Islet of Langerhans (tissue), 1 donor: ENCODE data around the gene TREML4.
"Not testable (repeated sequence)": the region's sequence is repeated elsewhere in the genome, so short reads cannot be mapped to it uniquely, and the experiment has no call there.

Experiments used
- FAIRE-seq: peaks from one replicate; lab custom pipeline; 2011; peaks lifted over from hg19 to GRCh38; lab: Jason Lieb, UNC

TREML4 gene

DNA sequence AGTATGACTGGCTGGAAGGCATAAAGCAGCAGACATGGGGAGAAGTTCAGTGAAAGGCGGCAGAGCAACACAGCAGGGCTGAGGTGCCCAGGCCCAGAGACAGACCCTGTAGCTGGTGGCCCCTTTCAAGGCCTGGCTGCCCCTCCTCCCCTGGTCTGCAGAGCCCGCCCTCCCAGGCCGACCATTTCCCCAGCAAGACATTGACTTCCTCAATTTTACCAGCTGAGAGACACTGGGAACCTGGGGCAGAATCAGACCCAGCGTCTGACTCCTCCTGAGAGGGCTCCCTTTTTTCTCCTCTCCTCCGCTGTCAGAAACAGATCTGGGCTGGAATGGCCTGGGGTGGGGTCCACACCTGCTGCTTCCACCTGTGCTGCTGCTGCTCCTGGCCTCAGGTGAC is at the start of gene TREML4:
Gene TREML4 (plus strand): TSS at position 254 of the 400 bp plus-strand sequence. CDS start 79 bp downstream, at position 333.
- FAIRE-seq, result no peak

DNA sequence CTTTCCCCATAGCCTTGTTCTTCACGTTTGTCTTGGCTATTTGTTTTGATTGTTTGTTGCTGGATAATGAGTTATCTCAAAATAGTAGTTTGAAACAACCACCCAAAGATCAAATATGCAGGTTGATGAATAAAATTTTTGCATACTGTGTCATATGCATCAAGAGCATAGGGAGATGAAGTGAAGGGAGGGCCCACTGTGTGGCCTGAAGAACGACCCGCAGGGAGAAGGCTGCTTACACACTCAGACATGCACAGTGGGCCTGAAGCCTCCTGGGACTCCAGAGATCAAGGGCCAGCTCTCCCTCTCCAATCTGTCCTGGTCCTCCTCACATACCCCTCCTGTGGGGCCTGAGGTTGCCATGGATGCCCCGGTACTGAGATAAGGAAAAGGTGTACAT is 49.0 kb upstream of the TREML4 start:
- no peak for FAIRE-seq

DNA sequence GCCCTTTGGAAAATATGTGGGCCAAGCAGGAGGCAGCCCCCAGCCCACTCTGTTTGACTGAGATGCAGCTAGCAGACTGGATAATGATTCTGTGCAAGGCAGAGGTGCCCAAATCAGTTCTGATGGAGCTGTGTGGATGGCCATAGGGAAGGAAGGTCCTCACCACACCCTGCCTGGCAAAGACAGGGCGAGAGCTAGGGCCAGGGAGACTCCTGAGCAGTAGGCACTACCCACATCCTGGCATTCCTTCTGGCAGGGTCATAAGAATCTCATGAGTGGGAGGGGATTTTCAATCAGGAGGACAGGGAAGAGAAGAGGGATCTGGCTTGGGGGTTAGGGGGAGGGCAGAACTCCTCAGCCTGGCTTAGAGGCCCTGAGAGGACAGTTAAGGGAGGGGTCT is 46.6 kb upstream of the TREML4 start:
- no peak for FAIRE-seq

- no peak for FAIRE-seq
Measured at GRCh38 chr6:41182069-41183034, 45.8 kb upstream of the TREML4 start.

GRCh38 chr6:41184761-41185160 is 43.4 kb upstream of the TREML4 start:
- no peak for FAIRE-seq

DNA sequence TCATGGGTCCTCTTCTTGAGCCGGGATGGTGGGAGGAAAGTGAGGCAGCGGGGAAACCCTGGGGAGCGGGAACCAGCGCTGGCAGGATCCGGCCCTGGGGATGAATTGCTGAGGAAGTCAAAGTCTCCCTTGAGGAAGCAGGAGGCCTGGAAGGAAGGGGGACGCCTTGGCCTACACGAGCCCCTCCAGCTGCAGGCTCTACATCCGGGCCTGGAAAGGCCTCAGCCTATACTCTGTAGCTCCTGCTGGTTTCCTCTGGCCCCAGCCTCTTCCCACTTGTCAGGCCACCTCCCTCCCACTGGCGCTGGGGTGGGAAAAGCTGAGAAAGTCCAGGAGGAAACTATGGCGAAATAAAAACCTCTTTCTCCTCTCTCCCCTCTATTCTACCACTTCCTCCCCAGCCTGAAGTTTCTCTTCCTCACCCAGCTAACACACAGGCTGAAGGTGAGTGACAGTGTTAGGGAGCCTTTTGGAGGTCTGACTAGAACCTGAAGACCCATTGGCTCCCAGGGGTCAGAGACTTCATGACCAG is 42.1 kb upstream of the TREML4 start:
- no peak for FAIRE-seq

- no peak for FAIRE-seq
Measured at GRCh38 chr6:41187924-41188886, 39.9 kb upstream of the TREML4 start.

- not testable (repeated sequence) for FAIRE-seq
Measured at GRCh38 chr6:41189046-41189445, 39.1 kb upstream of the TREML4 start.

DNA sequence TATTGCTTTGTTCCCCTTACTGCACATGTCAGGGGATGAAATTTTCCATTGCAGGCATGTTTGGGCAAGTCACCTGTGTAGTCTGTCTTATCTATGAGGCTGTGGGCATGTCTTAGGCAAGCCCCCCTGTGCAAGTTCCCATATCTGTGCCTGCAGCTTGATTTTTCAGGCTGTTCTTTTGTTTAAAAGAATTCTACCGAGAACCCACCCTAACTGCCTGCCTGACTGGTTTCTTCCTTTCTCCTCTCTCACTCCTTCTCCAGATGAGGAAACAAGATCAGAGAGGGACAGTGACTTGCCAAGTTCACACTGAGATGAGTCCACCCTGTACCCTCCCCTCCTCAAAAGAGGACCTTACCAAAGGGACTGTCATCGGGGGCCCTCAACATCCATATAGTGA is 38.2 kb upstream of the TREML4 start:
- FAIRE-seq, result no peak

GRCh38 chr6:41190791-41191190 is 37.4 kb upstream of the TREML4 start:
- no peak for FAIRE-seq

DNA sequence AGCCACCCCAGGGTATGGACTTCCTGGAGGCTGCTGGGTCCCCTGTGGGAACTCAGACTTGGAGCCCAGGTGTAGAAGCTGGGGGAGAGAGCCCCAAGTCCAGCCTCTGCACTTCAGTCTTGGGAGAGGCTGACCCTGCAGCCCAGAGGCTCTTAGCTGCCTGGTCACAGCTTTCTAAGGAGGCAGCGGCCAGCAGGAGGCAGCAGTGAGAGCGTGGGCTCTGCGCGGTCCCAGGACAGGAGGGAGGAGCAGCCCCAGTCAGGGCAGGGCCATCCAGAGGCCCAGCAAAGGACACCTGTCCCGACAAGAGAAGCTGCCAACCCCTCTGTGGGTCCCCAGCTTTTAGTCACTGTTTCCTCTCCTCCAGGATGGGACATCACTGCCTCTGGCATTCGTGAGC is 36.6 kb upstream of the TREML4 start:
- FAIRE-seq, result no peak

DNA sequence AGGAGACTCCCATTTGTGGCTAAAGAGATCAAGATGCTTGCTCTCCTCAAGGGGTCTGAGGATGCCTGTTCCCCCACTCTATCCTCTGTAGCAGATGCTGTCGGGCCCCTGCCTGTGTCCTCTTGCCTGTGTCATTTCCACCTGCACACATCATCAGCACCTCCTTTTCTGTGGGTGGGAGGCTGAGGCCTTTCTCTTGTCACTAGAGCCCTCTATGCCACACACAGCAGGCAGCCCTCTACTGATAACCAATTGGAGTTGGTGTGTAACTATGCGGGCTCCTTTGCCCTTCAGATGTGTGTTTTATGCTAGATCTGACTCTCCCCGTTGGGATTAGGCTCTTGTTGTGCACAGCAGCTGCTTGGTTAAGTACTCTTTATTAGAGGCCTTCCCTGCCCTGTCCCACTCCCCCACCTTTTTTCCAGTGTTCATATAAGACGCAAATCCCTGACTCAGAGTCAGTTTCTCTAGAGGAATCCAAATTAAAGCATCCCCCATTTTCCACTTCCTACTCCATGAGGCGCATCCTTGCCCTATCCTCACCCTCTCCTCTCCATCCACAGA is 34.9 kb upstream of the TREML4 start:
- no peak for FAIRE-seq

DNA sequence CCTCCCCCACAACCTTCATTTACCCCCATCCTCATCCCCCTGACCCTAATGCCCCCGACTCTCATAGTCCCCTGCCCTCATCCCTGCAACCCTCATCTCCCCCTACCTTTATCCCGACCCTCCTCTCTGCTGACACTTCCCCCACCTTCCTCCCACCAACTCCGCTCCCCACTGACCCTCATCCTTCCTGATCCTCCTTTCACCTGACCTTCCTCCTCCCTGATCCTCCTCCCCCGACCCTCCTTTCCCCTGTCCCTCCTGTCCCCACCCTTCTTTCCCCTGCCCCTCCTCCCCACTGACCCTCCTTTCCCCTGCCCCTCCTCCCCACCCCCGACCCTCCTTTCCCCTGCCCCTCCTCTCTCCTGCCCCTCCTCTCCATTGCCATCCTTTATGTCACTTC is 34.3 kb upstream of the TREML4 start:
- no peak for FAIRE-seq

DNA sequence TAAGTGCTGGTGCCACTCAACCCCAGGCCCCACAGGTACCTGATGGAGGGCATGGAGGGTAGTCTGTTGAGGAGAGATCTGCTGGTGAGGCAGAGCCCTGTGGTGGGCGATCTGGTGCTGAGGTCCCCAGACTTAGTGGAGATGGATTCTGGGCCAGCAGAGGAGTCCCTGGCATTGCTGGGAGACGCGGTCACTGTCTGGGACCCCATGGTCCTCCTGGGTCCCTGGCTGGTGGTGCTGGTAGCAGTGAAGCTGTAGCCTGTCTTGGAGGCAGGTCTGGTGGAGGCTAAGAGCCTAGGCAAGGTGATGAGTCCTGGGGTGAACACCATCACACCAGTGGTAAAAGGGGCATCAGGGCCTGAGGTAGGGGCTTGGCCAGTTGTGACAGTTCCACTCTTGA is 33.8 kb upstream of the TREML4 start:
- no peak for FAIRE-seq

DNA sequence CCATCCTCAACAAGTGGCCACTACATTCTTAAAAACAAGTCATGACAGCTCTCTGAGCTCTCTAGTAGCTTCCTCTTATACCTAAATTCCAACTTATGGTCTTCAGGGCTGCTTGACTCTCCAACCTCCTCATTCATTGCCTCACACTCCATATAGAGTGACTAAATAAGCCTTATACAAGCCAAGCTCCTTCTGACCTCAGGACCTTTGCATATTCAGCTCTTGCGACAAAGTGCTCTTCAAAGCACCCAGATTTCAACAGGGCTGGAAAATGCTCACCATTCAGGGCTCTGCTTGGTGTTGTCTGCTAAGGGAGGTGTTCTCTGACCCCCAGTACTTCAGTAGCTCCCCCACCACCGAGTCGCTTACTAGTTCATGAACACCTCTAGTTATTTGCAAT is 30.9 kb upstream of the TREML4 start:
- FAIRE-seq, result no peak

- FAIRE-seq, result no peak
Measured at GRCh38 chr6:41199552-41200246, 28.4 kb upstream of the TREML4 start.

GRCh38 chr6:41200296-41200900 is 27.8 kb upstream of the TREML4 start:
- no peak for FAIRE-seq

GRCh38 chr6:41200901-41201763 is 27.0 kb upstream of the TREML4 start, which contains the start of gene TREML2:
TSS of gene TREML2 (minus strand) at chr6:41201149. CDS start at chr6:41201008, 141 bp downstream.
- FAIRE-seq, result no peak

DNA sequence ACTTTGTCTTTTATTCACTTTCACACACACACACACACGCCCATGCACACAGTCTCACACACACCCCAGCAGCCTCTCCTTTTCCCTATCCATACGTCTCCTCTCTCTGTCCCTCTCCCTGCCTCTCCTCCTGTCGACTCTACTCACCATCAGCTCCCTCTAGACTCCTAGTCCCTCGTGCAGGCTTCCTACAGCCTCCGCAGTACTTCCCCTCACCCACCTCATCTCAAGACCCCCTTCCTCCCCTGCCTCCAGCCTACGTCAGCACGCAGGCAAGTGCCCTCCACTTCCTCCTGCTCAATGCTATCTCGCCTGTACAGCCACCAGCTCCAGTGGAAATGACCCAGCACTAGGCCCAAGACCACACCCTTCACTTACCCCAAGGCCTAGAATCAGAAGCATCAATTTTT is 26.4 kb upstream of the TREML4 start:
- FAIRE-seq, result no peak

GRCh38 chr6:41204156-41204555 is 24.0 kb upstream of the TREML4 start:
- FAIRE-seq, result no peak
